Heart right ventricle (tissue), 16 donors: ENCODE data around the gene ELFN2. TPM values are rescaled to one million over a fixed set of nuclear protein-coding genes. Genes with fewer than 3 reads are reported as not detected.
A peak's percentile ranks its signal among the peaks of the same experiment; 100 is the strongest.

ENCODE experiments used
- ATAC-seq, 8 donors: fragments of 200-7000 bp; cut with Tn5 transposase; one replicate each; pipeline ENCODE4 v1.9.1; 2020; ENCODE audit warnings: mild to moderate bottlenecking in 8 of 8, moderate library complexity in 8 of 8, moderate number of reproducible peaks in 1 of 8
- DNase-seq, 2 donors: peaks; one replicate each; pipeline ENCODE4 v3.0.0-alpha.2; 2020
- H3K27ac ChIP-seq, 10 donors: fragments of 200-600 bp; sonication (generic) in 2 of 10; one replicate each; pipeline versions ENCODE4 v1.5.0 to v1.8.0; 2020 to 2022; ENCODE audit warnings: mild to moderate bottlenecking in 3 of 10
- H3K27me3 ChIP-seq, 7 donors: fragments of 200-600 bp; one replicate each; pipeline ENCODE4 v1.8.0; 2021 to 2022; ENCODE audit warnings: mild to moderate bottlenecking in 2 of 7
- H3K36me3 ChIP-seq, 9 donors: fragments of 200-600 bp; sonication (generic) in 1 of 9; one replicate each; pipeline versions ENCODE4 v1.5.0 to v1.8.0; 2020 to 2022; ENCODE audit warnings: mild to moderate bottlenecking in 2 of 9
- H3K4me1 ChIP-seq, 9 donors: fragments of 200-600 bp; sonication (generic) in 1 of 9; one replicate each; pipeline versions ENCODE4 v1.5.0 to v1.8.0; 2020 to 2022; ENCODE audit warnings: mild to moderate bottlenecking in 4 of 9
- H3K4me3 ChIP-seq, 10 donors: fragments of 200-600 bp; sonication (generic) in 2 of 10; one replicate each; pipeline versions ENCODE4 v1.5.0 to v1.8.0; 2020 to 2022; ENCODE audit warnings: mild to moderate bottlenecking in 7 of 10, moderate library complexity in 2 of 10
- H3K9me3 ChIP-seq, 11 donors: fragments of 200-600 bp in 10 of 11; sonication (generic) in 2 of 11; one replicate each; pipeline versions ENCODE4 v1.5.0 to v1.8.0; 2013 to 2022; ENCODE audit warnings: mild to moderate bottlenecking in 2 of 11, control low read depth in 1 of 11, moderate library complexity in 1 of 11
- CTCF ChIP-seq, 9 donors: fragments of 200-600 bp; sonication (generic) in 2 of 9; IDR thresholded peaks; one replicate each; pipeline versions ENCODE4 v1.5.0 to v1.8.0; 2021 to 2022; ENCODE audit warnings: antibody characterized with exemption in 9 of 9, mild to moderate bottlenecking in 5 of 9, moderate library complexity in 1 of 9
- WGBS, 2 donors: extraction: QIAGEN DNeasy Blood & Tissue Kit; methylation state at CpG; one replicate each; pipeline ENCODE4 v1.1.7; 2013; ENCODE audit warnings: inconsistent platforms in 1 of 2; 5-methylcytosine and 5-hydroxymethylcytosine counted together
- intact Hi-C, 10 donors: fragments of 100-400 bp; cut with DNase I; formaldehyde crosslinking; loops; one replicate each; pipeline versions ENCODE4 v1.11.1 to v1.14.2; 2022
- polyA plus RNA-seq, 2 donors: library from polyadenylated mRNA; stranded (reverse); fragments of 200-250 nt; gene quantifications; one replicate each; pipeline ENCODE4 v1.2.3, GENCODE V29; 2013
- total RNA-seq, 10 donors: library from RNA; stranded (reverse); fragmentation: NEBNext Ultra II Directional in 3 of 10; extraction: Animal tissue kit (Norgen Biotek cat#: 25700) in 3 of 10; gene quantifications; one replicate each; pipeline versions ENCODE4 v1.2.1 to v1.2.4, GENCODE V29; 2021 to 2023
- donor health status: Arrhythmogenic right ventricular cardiomyopathy.
- donor health status: ischemic (EF 13 %, LVEDD 7.1; RV severe dilation, severe dysfunction).
- donor health status: healthy with polysubstance abuse.
- donor health status: DM: no; HTN: yes; CAD: no.
- donor health status: DM: no; HTN: no; CAD: no.
- donor health status: ischemic (EF 25% LVEDD 6.9; RV normal size, moderate dysfunction).
- donor health status: ischemic (EF 25% LVEDD 5.7; RV mildly dilated, moderate dysfunction).
- donor health status: healthy.
- donor health status: DM: yes; HTN: yes; CAD: no.
- donor health status: Ischemic cardiomyopathy.
- donor health status: ischemic (EF 35%, LVEDD 5.7; RV mildly dilated, moderate dysfunction).
- donor health status: nonischemic (EF 11% LVEDD 7.7; RV severe dilation, severe dysfunction).
- donor health status: DM: yes; HTN: yes; CAD: no.
- donor health status: PGD.
- donor health status: ischemic (EF 29% LVEDD 5.4; RV normal size, mild dysfunction).
- donor health status: nonischemic (EF 23%, LVEDD 6.1; RV moderate dilation, normal function).

ELFN2 gene
- total and polyA plus RNA-seq, 12 donors: under 0.01 to 0.21 (median 0.05) TPM; not detected in 4

GRCh38 chr22:37318364-37319109, 108.7 kb downstream of the ELFN2 start:
- no peak overlapping the region for H3K27ac ChIP-seq
- peak in 1 of 8 donors; percentile 12 for ATAC-seq
- no peak for DNase-seq
- TF ChIP-seq CTCF (IDR thresholded peaks at IDR 0.05): no peak
- no peaks in the 10 kb centered on the region for H3K9me3 ChIP-seq
- peaks cover 0 to 63% (median 37%) of the 10 kb centered on the region in 7 donors for H3K27me3 ChIP-seq
- peaks cover 0 to 13% (median 0%) of the 10 kb centered on the region in 9 donors for H3K36me3 ChIP-seq
- intact Hi-C loops: loop anchor here in 9 of 10 donors (5.0 to 10.0 kb wide), 7 partner anchors 106 to 914 kb away; partner anchors contain the start of genes ELFN2 (in 4 of the 9) and CDC42EP1 (in 3 of the 9)
- 57 to 60% methylated on average over 18 of the region's 18 CpGs for WGBS, 2 donors
- H3K4me1 ChIP-seq: peaks cover 0 to 20% (median 4%) of the 10 kb centered on the region in 9 donors
- H3K4me3 ChIP-seq: no peak overlapping the region

Other genes with a start within 250 kb of the ELFN2 start
- gene C1QTNF6, start 239.2 kb downstream of the ELFN2 start, total RNA-seq: 1 to 10 TPM in 8 of 10 donors, under 1 TPM in 2; 0.51 to 6.4 (median 1.4) TPM
- gene C1QTNF6, start 239.2 kb downstream of the ELFN2 start, polyA plus RNA-seq: 1 to 10 TPM; 2.9 to 4.1 TPM
- not detected for gene SSTR3, start 215.0 kb downstream of the ELFN2 start, total RNA-seq
- not detected for gene SSTR3, start 215.0 kb downstream of the ELFN2 start, polyA plus RNA-seq
- 10 to 100 TPM in 1 of 10 donors, 1 to 10 TPM in 9; 1.1 to 37.1 (median 3.5) TPM for gene RAC2, start 183.2 kb downstream of the ELFN2 start, total RNA-seq
- 1 to 10 TPM; 1.4 to 5.0 TPM for gene RAC2, start 183.2 kb downstream of the ELFN2 start, polyA plus RNA-seq
- gene CYTH4, start 145.0 kb downstream of the ELFN2 start, total RNA-seq: 10 to 100 TPM in 1 of 10 donors, 1 to 10 TPM in 9; 1.8 to 29.3 (median 4.8) TPM
- gene CYTH4, start 145.0 kb downstream of the ELFN2 start, polyA plus RNA-seq: 1 to 10 TPM; 2.1 to 4.0 TPM
- gene MFNG, start 58.9 kb upstream of the ELFN2 start, total RNA-seq: 10 to 100 TPM in 4 of 10 donors, 1 to 10 TPM in 6; 5.1 to 19.4 (median 8.5) TPM
- 10 to 100 TPM in 1 of 2 donors, 1 to 10 TPM in 1; 8.9 to 15.8 TPM for gene MFNG, start 58.9 kb upstream of the ELFN2 start, polyA plus RNA-seq
- 10 to 100 TPM in 3 of 10 donors, 1 to 10 TPM in 7; 7.4 to 12.9 (median 8.5) TPM for gene CARD10, start 91.9 kb upstream of the ELFN2 start, total RNA-seq
- 10 to 100 TPM; 14.0 to 14.8 TPM for gene CARD10, start 91.9 kb upstream of the ELFN2 start, polyA plus RNA-seq
- gene CDC42EP1, start 133.0 kb upstream of the ELFN2 start, total RNA-seq: 10 to 100 TPM; 10.6 to 48.3 (median 16.2) TPM
- gene CDC42EP1, start 133.0 kb upstream of the ELFN2 start, polyA plus RNA-seq: 10 to 100 TPM; 12.6 to 19.7 TPM
- 1 to 10 TPM in 1 of 10 donors, under 1 TPM in 2, not detected in 7; 0.53 to 6.5 (median 0.61) TPM for gene LGALS2, start 152.6 kb upstream of the ELFN2 start, total RNA-seq
- not detected for gene LGALS2, start 152.6 kb upstream of the ELFN2 start, polyA plus RNA-seq
- 10 to 100 TPM; 22.9 to 32.6 (median 25.4) TPM for gene GGA1, start 181.4 kb upstream of the ELFN2 start, total RNA-seq
- gene GGA1, start 181.4 kb upstream of the ELFN2 start, polyA plus RNA-seq: 10 to 100 TPM; 31.0 to 39.7 TPM
- 1 to 10 TPM in 8 of 10 donors, under 1 TPM in 2; 0.50 to 9.3 (median 2.7) TPM for gene SH3BP1, start 212.2 kb upstream of the ELFN2 start, total RNA-seq
- 1 to 10 TPM; 1.4 to 1.5 TPM for gene SH3BP1, start 212.2 kb upstream of the ELFN2 start, polyA plus RNA-seq
- gene PDXP, start 231.2 kb upstream of the ELFN2 start, total RNA-seq: 10 to 100 TPM; 16.6 to 29.9 (median 21.2) TPM
- 10 to 100 TPM in 1 of 2 donors, 1 to 10 TPM in 1; 5.3 to 26.9 TPM for gene PDXP, start 231.2 kb upstream of the ELFN2 start, polyA plus RNA-seq
- gene LGALS1, start 248.2 kb upstream of the ELFN2 start, total RNA-seq: 1,000 to 10,000 TPM in 2 of 10 donors, 100 to 1,000 TPM in 8; 651 to 1,550 (median 786) TPM
- 1,000 to 10,000 TPM; 1,777 to 4,200 TPM for gene LGALS1, start 248.2 kb upstream of the ELFN2 start, polyA plus RNA-seq